Glomerular endothelial cell (primary cell): Measurements from ENCODE around the gene GPR68. TPM values are rescaled to one million over a fixed set of nuclear protein-coding genes. Genes with fewer than 3 reads are reported as not detected.

Experiments used
- DNase-seq: peaks from one replicate; pipeline ENCODE4 v3.0.0-alpha.2; 2011; ENCODE audit warnings: low read depth, low spot score; ENCODE audit errors: extremely low read depth
- total RNA-seq: library from RNA; depleted of rRNA; stranded (reverse); fragments of >200 nt; gene quantifications from 2 replicates; pipeline ENCODE4 v1.2.3, GENCODE V29; 2015

GPR68 gene, protein sequence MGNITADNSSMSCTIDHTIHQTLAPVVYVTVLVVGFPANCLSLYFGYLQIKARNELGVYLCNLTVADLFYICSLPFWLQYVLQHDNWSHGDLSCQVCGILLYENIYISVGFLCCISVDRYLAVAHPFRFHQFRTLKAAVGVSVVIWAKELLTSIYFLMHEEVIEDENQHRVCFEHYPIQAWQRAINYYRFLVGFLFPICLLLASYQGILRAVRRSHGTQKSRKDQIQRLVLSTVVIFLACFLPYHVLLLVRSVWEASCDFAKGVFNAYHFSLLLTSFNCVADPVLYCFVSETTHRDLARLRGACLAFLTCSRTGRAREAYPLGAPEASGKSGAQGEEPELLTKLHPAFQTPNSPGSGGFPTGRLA
- total RNA-seq: 3.1 and 3.7 TPM in 2 replicates

DNA sequence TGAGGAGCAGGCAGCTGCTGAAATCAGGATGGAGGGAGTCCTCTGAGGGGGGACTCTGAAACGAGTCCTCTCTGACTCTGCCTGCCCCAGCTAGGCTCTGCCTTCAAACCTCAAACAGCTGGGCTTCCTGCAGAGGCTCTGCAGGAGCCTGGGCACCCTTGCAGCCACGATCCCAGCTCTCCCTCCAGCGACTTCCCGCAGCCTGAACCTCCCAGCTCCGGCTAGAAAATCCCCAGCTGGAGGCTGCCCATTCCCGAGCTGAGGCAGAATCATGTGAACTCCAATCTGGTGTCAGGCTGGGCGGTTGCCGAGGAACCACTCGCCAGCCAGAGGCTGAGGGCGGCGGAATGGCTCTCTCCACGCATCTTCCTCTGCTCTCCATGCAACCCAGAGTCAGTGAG is at the start of gene GPR68:
Gene GPR68, minus strand, starts transcription at position 204 of the 401 bp plus-strand sequence. CDS start 9,654 bp downstream, outside the sequence.
- no peak for DNase-seq

- DNase-seq: no peak
Measured at GRCh38 chr14:91294153-91294552, 49.6 kb upstream of the GPR68 start.

GRCh38 chr14:91293281-91293680 is 48.8 kb upstream of the GPR68 start:
- no peak for DNase-seq

- no peak for DNase-seq
Measured at GRCh38 chr14:91292491-91292890, 48.0 kb upstream of the GPR68 start.

GRCh38 chr14:91291786-91292405 is 47.4 kb upstream of the GPR68 start:
- DNase-seq: no peak

GRCh38 chr14:91290986-91291385 is 46.5 kb upstream of the GPR68 start:
- DNase-seq: no peak

- DNase-seq: no peak
Measured at GRCh38 chr14:91289464-91289863, 45.0 kb upstream of the GPR68 start.

DNA sequence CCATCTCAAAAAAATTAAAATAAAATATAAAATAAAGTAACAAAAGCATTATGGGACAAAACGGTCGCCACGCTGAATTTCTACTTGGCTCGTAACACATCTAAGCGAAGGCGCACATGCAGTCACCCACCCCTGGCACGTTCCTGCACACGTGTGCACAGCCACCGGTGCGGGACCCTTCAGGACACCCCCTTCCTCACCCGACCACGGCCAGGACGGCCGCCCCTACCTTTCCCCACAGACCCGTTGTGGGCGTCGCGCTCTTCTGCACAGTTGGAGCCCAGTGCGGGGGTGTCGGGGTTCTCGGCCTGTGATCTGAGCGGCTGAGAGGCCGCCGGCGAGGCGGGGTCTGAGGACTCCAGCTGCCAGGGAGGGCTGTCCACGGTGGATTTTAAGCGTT is 44.4 kb upstream of the GPR68 start:
- no peak for DNase-seq

GRCh38 chr14:91286530-91286937 is 42.0 kb upstream of the GPR68 start:
- peak; percentile 51 for DNase-seq

- no peak for DNase-seq
Measured at GRCh38 chr14:91284791-91285548, 40.5 kb upstream of the GPR68 start.

DNA sequence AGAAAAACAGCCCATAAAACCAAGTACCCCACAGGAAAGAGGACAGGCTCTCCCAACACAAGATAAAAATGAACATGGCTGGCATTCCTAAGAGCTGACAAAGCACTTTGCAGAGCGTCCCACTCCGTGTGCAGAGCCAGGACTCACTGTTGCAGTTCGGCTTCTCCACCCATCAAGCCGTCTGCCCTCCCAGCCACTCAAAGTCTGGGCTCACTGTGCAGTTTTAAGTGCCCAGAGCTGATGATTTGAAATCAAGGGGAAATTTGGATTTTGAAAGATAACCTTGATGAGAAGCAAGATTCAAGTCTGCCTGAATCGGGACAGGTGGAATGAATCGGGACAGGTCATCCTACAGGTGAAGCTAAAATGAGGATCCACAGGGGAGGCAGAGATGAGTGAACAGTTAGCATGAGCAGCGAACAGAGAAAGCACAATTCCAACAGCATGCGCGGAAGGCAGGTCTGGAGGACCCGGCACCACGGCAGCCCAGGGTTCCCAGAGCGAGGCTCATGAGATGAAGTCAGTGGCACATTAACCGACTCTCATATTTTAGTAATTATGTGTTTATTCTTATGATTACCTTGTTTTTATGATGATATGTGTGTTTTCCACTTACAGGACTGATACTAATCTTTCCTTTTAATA is 39.8 kb upstream of the GPR68 start:
- no peak for DNase-seq

DNA sequence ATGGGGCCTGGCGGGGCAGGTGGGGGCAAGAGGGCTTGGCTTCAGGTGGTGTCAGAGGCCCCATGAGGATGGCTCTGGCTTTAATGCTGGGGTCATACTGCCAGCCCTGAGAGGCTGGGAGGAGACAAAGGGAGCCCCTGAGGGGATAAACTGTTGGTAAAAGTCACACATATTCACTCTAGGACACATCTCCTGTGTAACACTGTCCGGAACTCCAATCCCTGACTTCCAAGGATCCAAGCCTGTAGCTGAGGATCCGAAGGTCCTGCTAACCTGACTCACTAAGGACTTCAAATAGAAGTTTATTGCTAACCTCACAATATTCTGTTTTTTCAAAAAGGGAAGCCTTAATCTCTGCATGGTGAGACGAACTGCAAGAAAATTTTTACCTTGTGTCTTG is 39.2 kb upstream of the GPR68 start:
- no peak for DNase-seq

DNA sequence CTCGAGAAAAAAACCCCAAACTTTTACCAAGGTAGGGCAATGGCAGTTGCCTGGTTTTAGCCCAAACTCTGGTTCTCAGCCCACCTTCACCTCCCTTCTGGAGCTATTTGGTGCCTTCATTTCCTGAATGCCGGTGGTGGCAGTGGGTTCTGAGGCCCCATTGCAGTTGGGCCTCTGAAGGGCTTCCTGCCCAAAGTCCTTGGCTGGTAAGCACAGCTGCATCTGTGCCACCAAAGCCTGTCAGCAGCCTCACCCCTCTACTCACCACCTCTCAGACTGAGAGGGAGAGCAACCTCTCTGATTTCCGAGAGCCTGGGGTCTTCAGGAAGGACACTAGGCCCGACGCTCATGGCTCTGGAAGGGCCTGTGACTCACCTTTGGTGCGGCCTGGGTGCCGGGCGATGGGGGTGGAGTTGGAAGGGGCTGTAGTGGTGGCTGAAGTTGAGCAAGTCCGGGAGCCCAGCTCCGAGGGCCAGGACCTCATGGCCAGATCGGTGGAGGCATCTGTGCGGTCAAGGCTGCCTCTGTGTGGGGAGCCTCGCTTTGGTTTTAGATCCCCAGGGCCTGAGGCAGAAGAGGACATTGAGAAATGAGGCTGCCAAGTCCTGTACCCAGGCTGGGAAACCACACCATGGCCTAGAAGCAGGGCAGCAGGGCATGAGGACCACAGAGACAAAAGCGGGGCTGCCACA is 38.6 kb upstream of the GPR68 start:
- no peak for DNase-seq

DNA sequence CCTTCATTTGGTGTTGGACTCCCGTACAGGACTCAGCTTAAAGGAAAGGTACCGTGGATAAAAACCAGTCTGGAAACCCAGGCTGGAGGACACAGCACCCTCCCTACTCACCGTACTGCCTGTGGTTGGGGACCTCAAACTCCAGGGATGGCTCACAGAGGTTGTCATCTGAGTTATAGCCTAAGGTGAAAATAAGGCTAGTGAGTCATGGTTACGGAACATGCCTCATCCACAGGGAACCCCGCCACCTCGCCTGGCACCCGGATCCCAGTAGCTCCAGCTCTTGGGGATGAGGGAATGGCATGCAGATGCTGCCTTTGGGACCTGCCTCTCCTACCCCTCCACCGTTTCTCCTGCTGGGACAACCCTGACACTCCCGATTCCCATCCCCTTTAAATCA is 36.8 kb upstream of the GPR68 start:
- DNase-seq: no peak

DNA sequence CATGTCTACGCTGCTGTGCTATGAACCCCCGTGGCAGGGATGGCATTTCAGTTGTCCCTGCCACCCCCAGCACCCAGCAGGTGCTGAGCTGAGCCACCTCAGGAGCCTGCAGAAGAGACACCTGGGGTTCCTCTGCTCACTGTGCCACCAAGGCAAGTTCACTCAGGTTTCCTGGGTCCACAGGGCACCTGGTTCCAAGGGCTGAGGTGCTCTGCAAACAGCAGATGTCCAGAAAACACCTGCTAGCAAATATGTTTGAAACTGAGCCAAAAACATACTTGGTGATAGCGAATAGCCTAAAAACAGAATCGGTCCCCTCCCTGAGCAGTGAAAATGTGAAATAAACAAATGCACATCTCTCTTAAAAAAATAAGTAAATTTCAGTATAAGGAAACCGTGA is 35.6 kb upstream of the GPR68 start:
- DNase-seq: no peak

GRCh38 chr14:91279354-91279753 is 34.9 kb upstream of the GPR68 start:
- DNase-seq: no peak

DNA sequence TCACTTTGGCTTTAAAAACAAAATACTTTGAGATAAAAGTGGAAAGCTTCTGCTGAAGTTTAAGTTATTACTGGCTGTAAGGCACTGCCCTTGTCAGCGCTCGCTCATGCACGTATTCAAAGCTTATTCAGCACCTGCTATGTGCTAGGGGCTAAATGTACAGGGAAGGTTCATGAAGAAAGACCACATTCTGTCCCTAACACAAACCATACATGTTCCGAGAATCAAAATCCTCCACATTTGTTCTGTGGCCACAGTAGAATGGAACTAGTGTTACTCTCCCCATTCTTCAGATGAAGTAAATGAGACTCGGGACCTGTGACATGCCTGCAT is 33.8 kb upstream of the GPR68 start:
- no peak for DNase-seq

GRCh38 chr14:91277546-91278382 is 33.3 kb upstream of the GPR68 start:
- DNase-seq: no peak

DNA sequence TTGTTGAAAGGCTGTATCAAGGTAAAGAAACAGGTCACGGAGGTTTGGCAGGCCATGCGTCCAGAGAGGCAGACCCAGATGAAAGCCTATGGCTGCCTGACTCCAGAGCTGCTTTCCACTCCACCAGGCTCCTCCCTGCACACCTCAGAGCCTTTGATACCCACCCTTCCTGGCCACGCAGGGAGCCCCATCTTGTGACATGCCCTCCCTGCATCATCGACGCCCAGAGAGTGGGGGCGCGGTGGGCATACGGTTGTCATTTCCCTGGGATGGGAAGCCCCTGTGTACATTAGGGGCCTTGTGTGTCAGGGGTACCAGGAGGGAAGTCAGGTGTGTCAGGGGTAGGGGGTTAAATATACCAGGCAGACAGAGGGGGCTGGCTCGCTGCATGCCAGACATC is 30.3 kb upstream of the GPR68 start:
- DNase-seq: no peak

DNA sequence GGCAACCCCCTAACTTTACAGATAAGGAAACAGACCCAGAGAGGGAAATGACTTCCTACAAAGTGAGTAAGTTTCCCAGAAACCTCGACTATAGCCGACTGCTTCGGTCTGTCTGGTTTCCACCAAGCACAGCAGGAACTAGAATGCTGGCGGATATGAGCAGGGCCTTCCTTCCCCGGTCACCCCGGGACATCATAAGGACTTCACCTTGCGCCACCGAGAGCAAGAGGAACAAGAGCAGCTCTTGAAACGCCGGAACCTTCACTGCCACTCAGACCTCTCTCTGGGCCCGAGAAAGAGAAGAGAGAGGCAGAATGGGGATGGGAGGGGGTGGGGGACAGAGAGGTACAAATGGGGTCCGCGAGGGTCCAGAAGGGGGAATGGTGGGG is 29.4 kb upstream of the GPR68 start:
- no peak for DNase-seq
